Body of pancreas (tissue), 4 donors: ENCODE data around the gene USP13. TPM values are rescaled to one million over a fixed set of nuclear protein-coding genes. Genes with fewer than 3 reads are reported as not detected.
"Not testable (repeated sequence)": the region's sequence is repeated elsewhere in the genome, so short reads cannot be mapped to it uniquely, and the experiment has no call there.

Source experiments
- ATAC-seq: fragments of 150-250 bp; one replicate; pipeline ENCODE4 v1.9.1; 2016
- DNase-seq, 4 donors: peaks; one replicate each; pipeline ENCODE4 v3.0.0-alpha.2; 2019
- H3K27ac ChIP-seq, 4 donors: fragments of 200-600 bp; sonication (generic); 1 replicate in 3 of 4; 2 replicates in 1 of 4; pipeline versions ENCODE4 v1.5.1 to v1.6.1; 2016 to 2019; ENCODE audit warnings: mild to moderate bottlenecking in 1 of 4, mixed read lengths in 1 of 4, moderate library complexity in 1 of 4
- H3K27me3 ChIP-seq, 2 donors: fragments of 200-600 bp; sonication (generic); one replicate each; pipeline ENCODE4 v1.6.0; 2016; ENCODE audit warnings: mild to moderate bottlenecking in 1 of 2
- H3K36me3 ChIP-seq, 2 donors: fragments of 200-600 bp; sonication (generic); replicated peaks in 1 of 2; 2 replicates each; pipeline ENCODE4 v1.5.1; 2016; ENCODE audit warnings: low read depth in 2 of 2; ENCODE audit not compliant: insufficient read depth in 1 of 2
- H3K4me1 ChIP-seq: fragments of 200-600 bp; sonication (generic); one replicate; pipeline ENCODE4 v1.6.0; 2016
- H3K4me3 ChIP-seq, 2 donors: fragments of 200-600 bp; sonication (generic); 1 replicate in 1 of 2; 2 replicates in 1 of 2; pipeline ENCODE4 v1.5.1; 2016 to 2019
- H3K9me3 ChIP-seq, 3 donors: fragments of 200-600 bp; sonication (generic); 1 replicate in 2 of 3; 2 replicates in 1 of 3; pipeline ENCODE4 v1.5.1; 2016
- CTCF ChIP-seq, 7 experiments: fragments of 450-650 bp in 4 of 7; fragments of 200-600 bp in 3 of 7; sonication (generic) in 3 of 7; IDR thresholded peaks; one replicate each; pipeline ENCODE4 v1.5.1; 2016 to 2019; ENCODE audit warnings: antibody characterized with exemption in 7 of 7
- POLR2A ChIP-seq, 3 donors: fragments of 450-650 bp; IDR thresholded peaks; one replicate each; pipeline ENCODE4 v1.6.1; 2016; ENCODE audit warnings: antibody characterized with exemption in 3 of 3, mild to moderate bottlenecking in 2 of 3
- WGBS, 2 donors: methylation state at CpG; one replicate each; pipeline ENCODE4 v1.1.5; 2017; 5-methylcytosine and 5-hydroxymethylcytosine counted together
- intact Hi-C: fragments of 100-400 bp; cut with DNase I; formaldehyde crosslinking; loops from one replicate; pipeline ENCODE4 v1.15.1; 2023
- total RNA-seq, 2 donors: library from RNA; depleted of rRNA; stranded (reverse); fragments of >200 nt; gene quantifications; one replicate each; pipeline ENCODE4 v1.1.0, GENCODE V29; 2016

The USP13 gene
- total RNA-seq, 2 donors from 2014 or later, result 5.4 to 6.9 TPM

- Histone ChIP-seq H3K27ac (no peak overlapping the region), H3K4me3 (no peak overlapping the region), H3K4me1 (peaks cover 10% of the 10 kb centered on the region), H3K9me3 (no peaks in the 10 kb centered on the region), H3K36me3 (no peaks in the 10 kb centered on the region), H3K27me3 (no peaks in the 10 kb centered on the region)
- intact Hi-C loops, result no loop called here
- 48 to 56% methylated on average over 4 of the region's 4 CpGs for WGBS, 2 donors
- ATAC-seq, result no peak
- TF ChIP-seq CTCF (IDR thresholded peaks at IDR 0.05) (no peak), POLR2A (IDR thresholded peaks at IDR 0.05) (no peak)
- no peak for DNase-seq
These were observed 29.7 kb downstream of the USP13 start for GRCh38 chr3:179682426-179683080.

- intact Hi-C loops, H3K27ac ChIP-seq, H3K9me3 ChIP-seq, H3K36me3 ChIP-seq, DNase-seq, H3K4me3 ChIP-seq, H3K27me3 ChIP-seq, ATAC-seq: not testable (repeated sequence)
- H3K4me1 ChIP-seq, result peaks cover 10% of the 10 kb centered on the region
- WGBS, 2 donors, result 77 to 80% methylated on average over 5 of the region's 5 CpGs
These were observed 30.4 kb downstream of the USP13 start for GRCh38 chr3:179683286-179683685.

GRCh38 chr3:179687967-179688535 lies 35.2 kb downstream of the USP13 start:
- TF ChIP-seq CTCF (IDR thresholded peaks at IDR 0.05) (no peak), POLR2A (IDR thresholded peaks at IDR 0.05) (no peak)
- intact Hi-C loops, result no loop called here
- H3K36me3 ChIP-seq, result no peaks in the 10 kb centered on the region
- no peak overlapping the region for H3K4me3 ChIP-seq
- ATAC-seq (no peak), DNase-seq (no peak)
- no peaks in the 10 kb centered on the region for H3K27me3 ChIP-seq
- no peaks in the 10 kb centered on the region for H3K9me3 ChIP-seq
- H3K4me1 ChIP-seq, result peaks cover 4% of the 10 kb centered on the region
- H3K27ac ChIP-seq, result no peak overlapping the region
- 78 to 81% methylated on average over 4 of the region's 4 CpGs for WGBS, 2 donors

GRCh38 chr3:179688850-179689249 lies 36.0 kb downstream of the USP13 start:
- TF ChIP-seq POLR2A (IDR thresholded peaks at IDR 0.05) (no peak), CTCF (IDR thresholded peaks at IDR 0.05) (no peak)
- Histone ChIP-seq H3K36me3 (no peaks in the 10 kb centered on the region), H3K27ac (no peak overlapping the region), H3K27me3 (no peaks in the 10 kb centered on the region), H3K9me3 (no peaks in the 10 kb centered on the region), H3K4me1 (no peaks in the 10 kb centered on the region), H3K4me3 (no peak overlapping the region)
- no peak for DNase-seq
- WGBS, 2 donors, result 97 to 99% methylated on average over 4 of the region's 4 CpGs
- intact Hi-C loops, result no loop called here
- no peak for ATAC-seq

- no peak for DNase-seq
- H3K4me3 ChIP-seq, result no peak overlapping the region
- intact Hi-C loops, result no loop called here
- no peak for ATAC-seq
- 93 to 97% methylated on average over 6 of the region's 6 CpGs for WGBS, 2 donors
- no peak overlapping the region for H3K27ac ChIP-seq
- no peaks in the 10 kb centered on the region for H3K4me1 ChIP-seq
- TF ChIP-seq POLR2A (IDR thresholded peaks at IDR 0.05) (no peak), CTCF (IDR thresholded peaks at IDR 0.05) (no peak)
- H3K9me3 ChIP-seq, result no peaks in the 10 kb centered on the region
- H3K36me3 ChIP-seq, result no peaks in the 10 kb centered on the region
- H3K27me3 ChIP-seq, result no peaks in the 10 kb centered on the region
These were observed 41.9 kb downstream of the USP13 start for GRCh38 chr3:179694731-179695130.
